HG03342 (cell line): ENCODE measurements around the gene PALMD.

Experiments used
- ATAC-seq: cut with Tn5 transposase; IDR thresholded peaks from one replicate; pipeline ENCODE4 v1.9.1; 2021; ENCODE audit warnings: mild to moderate bottlenecking, moderate library complexity; ENCODE audit not compliant: unreplicated experiment

PALMD gene

GRCh38 chr1:99682291-99682751 lies 36.4 kb downstream of the PALMD start:
- ATAC-seq, result no peak

GRCh38 chr1:99685516-99686180 lies 39.7 kb downstream of the PALMD start:
- peak; percentile 88 for ATAC-seq

- no peak for ATAC-seq
Observed at GRCh38 chr1:99691175-99691574, 45.3 kb downstream of the PALMD start.

GRCh38 chr1:99696616-99697015 lies 50.7 kb downstream of the PALMD start:
- no peak for ATAC-seq

- ATAC-seq, result no peak
Observed at GRCh38 chr1:99697580-99697979, 51.7 kb downstream of the PALMD start.

- ATAC-seq, result no peak
Observed at GRCh38 chr1:99700020-99700419, 54.1 kb downstream of the PALMD start.

- ATAC-seq, result no peak
Observed at GRCh38 chr1:99702221-99702620, 56.3 kb downstream of the PALMD start.

GRCh38 chr1:99704356-99704816 lies 58.5 kb downstream of the PALMD start:
- ATAC-seq, result no peak

GRCh38 chr1:99705385-99705784 lies 59.5 kb downstream of the PALMD start:
- ATAC-seq, result no peak

- ATAC-seq, result peak; percentile 95
Observed at GRCh38 chr1:99707535-99708142, 61.7 kb downstream of the PALMD start.

- no peak for ATAC-seq
Observed at GRCh38 chr1:99710994-99711393, 65.1 kb downstream of the PALMD start.

- ATAC-seq, result no peak
Observed at GRCh38 chr1:99713006-99713405, 67.1 kb downstream of the PALMD start.

- ATAC-seq, result no peak
Observed at GRCh38 chr1:99717005-99717404, 71.1 kb downstream of the PALMD start.

- ATAC-seq, result no peak
Observed at GRCh38 chr1:99723251-99723650, 77.3 kb downstream of the PALMD start.

- ATAC-seq, result no peak
Observed at GRCh38 chr1:99725996-99726395, 80.1 kb downstream of the PALMD start.

- ATAC-seq, result no peak
Observed at GRCh38 chr1:99726407-99726806, 80.5 kb downstream of the PALMD start.

GRCh38 chr1:99726818-99727217 lies 80.9 kb downstream of the PALMD start:
- no peak for ATAC-seq

- ATAC-seq, result no peak
Observed at GRCh38 chr1:99727575-99728185, 81.8 kb downstream of the PALMD start.

GRCh38 chr1:99728494-99729235 lies 82.8 kb downstream of the PALMD start:
- ATAC-seq, result peak; percentile 83

- no peak for ATAC-seq
Observed at GRCh38 chr1:99731384-99731783, 85.5 kb downstream of the PALMD start.

- no peak for ATAC-seq
Observed at GRCh38 chr1:99735852-99736251, 89.9 kb downstream of the PALMD start.
